ENCODE data around the gene ATL2. TPM values are rescaled to one million over a fixed set of nuclear protein-coding genes. Genes with fewer than 3 reads are reported as not detected.

ATL2 gene
- total and polyA plus RNA-seq, 2 of the 8 experiments (the other 6 are each of a cell fraction or from before 2014, with no cell fraction given), result 38.8 to 84.6 TPM

DNA sequence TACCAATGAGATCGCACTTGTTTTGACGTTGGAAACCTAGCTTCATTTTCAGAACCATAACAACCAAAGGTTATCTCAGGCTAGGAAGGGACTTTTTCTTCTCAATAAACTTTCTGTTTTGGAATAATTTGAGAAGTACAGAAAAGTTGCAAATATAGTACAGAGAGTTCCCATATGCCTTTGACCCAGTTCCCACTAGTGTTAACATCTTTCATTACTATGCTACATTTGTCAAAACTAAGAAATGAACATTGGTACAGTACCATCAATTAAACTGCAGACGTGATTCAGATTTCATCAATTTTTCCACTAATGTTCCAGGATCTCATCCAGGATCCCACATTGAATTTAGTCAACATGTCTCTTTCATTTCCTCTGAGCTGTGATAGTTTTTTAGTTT, 111.6 kb downstream of the ATL2 start:
- POLR2A ChIA-PET (ENCODE audit: partially characterized antibody), result no interaction called here

More for the DNA sequence above, 111.6 kb downstream of the ATL2 start:
- H3K23ac ChIP-seq (ENCODE audit: insufficient read length), result no peak overlapping the region
- no peak overlapping the region for H3K56ac ChIP-seq (replicated peaks; ENCODE audit: insufficient read length, low read depth, low read length)
- no peak for TF ChIP-seq RXRA (IDR thresholded peaks at IDR 0.05; ENCODE audit: insufficient read depth, low read depth, low read length)
- no peak for TF ChIP-seq CREB1 (IDR thresholded peaks at IDR 0.05)
- TF ChIP-seq SP4 (IDR thresholded peaks at IDR 0.05; ENCODE audit: low read length), result no peak
- TF ChIP-seq, protein P1, sequence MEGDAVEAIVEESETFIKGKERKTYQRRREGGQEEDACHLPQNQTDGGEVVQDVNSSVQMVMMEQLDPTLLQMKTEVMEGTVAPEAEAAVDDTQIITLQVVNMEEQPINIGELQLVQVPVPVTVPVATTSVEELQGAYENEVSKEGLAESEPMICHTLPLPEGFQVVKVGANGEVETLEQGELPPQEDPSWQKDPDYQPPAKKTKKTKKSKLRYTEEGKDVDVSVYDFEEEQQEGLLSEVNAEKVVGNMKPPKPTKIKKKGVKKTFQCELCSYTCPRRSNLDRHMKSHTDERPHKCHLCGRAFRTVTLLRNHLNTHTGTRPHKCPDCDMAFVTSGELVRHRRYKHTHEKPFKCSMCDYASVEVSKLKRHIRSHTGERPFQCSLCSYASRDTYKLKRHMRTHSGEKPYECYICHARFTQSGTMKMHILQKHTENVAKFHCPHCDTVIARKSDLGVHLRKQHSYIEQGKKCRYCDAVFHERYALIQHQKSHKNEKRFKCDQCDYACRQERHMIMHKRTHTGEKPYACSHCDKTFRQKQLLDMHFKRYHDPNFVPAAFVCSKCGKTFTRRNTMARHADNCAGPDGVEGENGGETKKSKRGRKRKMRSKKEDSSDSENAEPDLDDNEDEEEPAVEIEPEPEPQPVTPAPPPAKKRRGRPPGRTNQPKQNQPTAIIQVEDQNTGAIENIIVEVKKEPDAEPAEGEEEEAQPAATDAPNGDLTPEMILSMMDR (IDR thresholded peaks at IDR 0.05; ENCODE audit: control extremely low read depth in 1 of 3, insufficient read depth in 1 of 3, low read depth in 1 of 3, low read length in 3 of 3), result no peak
- TF ChIP-seq HDAC2 (IDR thresholded peaks at IDR 0.05; ENCODE audit: borderline replicate concordance in 1 of 2, low read depth in 2 of 2, low read length in 2 of 2), result no peak
- TF ChIP-seq CBX5 (IDR thresholded peaks at IDR 0.05; ENCODE audit: low read depth, low read length), result no peak
- TF ChIP-seq YY1 (IDR thresholded peaks at IDR 0.05; ENCODE audit: low read depth, low read length), result no peak
- TF ChIP-seq GTF2F1 (IDR thresholded peaks at IDR 0.05; ENCODE audit: borderline replicate concordance, low read depth, low read length), result no peak
- no peak for TF ChIP-seq ASH2L (IDR thresholded peaks at IDR 0.05; ENCODE audit: low read length)
- no peak overlapping the region for H2BK5ac ChIP-seq (ENCODE audit: low read depth, low read length)
- CTCF ChIA-PET (ENCODE audit: partially characterized antibody), result interaction anchor here (0.7 to 2.8 kb wide), 5 partner anchors 15 to 258 kb away, joined by 3 to 5 read pairs (median 4); no protein-coding TSS in a partner anchor
- no peaks in the 10 kb centered on the region for H3K9me3 ChIP-seq (ENCODE audit: insufficient read depth in 2 of 2, low read depth in 1 of 2, low read length in 1 of 2)
- H3K14ac ChIP-seq (ENCODE audit: insufficient read length), result no peak overlapping the region
- no peak overlapping the region for H2BK15ac ChIP-seq (ENCODE audit: low read length)
- no peak overlapping the region for H3K4me3 ChIP-seq (ENCODE audit: extremely low read depth in 1 of 4, insufficient read depth in 2 of 4, low read depth in 3 of 4, low read length in 4 of 4)
- H3K36me3 ChIP-seq (ENCODE audit: control insufficient read depth in 2 of 4, insufficient read depth in 4 of 4, low read length in 3 of 4), result no peaks in the 10 kb centered on the region
- H3K27ac ChIP-seq (ENCODE audit: low read depth, low read length), result no peak overlapping the region
- H2BK120ac ChIP-seq (replicated peaks; ENCODE audit: low read depth, low read length), result no peak overlapping the region
- no peaks in the 10 kb centered on the region for H4K20me1 ChIP-seq (replicated peaks in 1 of 2; ENCODE audit: control insufficient read depth in 1 of 2, insufficient read depth in 2 of 2, low read length in 2 of 2)
- no peak overlapping the region for H4K5ac ChIP-seq (ENCODE audit: insufficient read length, low read depth, low read length)
- no peak overlapping the region for H3K18ac ChIP-seq (ENCODE audit: extremely low read depth, low read length)
- DNase-seq (ENCODE audit: low read depth in 1 of 2, low spot score in 2 of 2), result no peak
- H3K79me2 ChIP-seq (ENCODE audit: control insufficient read depth in 1 of 2, insufficient read depth in 2 of 2, low read length in 2 of 2), result no peaks in the 10 kb centered on the region
- H2AK5ac ChIP-seq (ENCODE audit: low read depth, low read length), result no peak overlapping the region
- H3K27me3 ChIP-seq (replicated peaks in 1 of 4; ENCODE audit: control insufficient read depth in 3 of 4, extremely low read depth in 1 of 4, insufficient read depth in 3 of 4, low read length in 3 of 4), result no peaks in the 10 kb centered on the region
- FAIRE-seq, result no peak
- no peaks in the 10 kb centered on the region for H3K23me2 ChIP-seq (ENCODE audit: low read depth, low read length)
- no peak overlapping the region for H3K9ac ChIP-seq (replicated peaks in 1 of 4; ENCODE audit: extremely low read depth in 1 of 4, low read depth in 3 of 4, low read length in 3 of 4)
- no peak overlapping the region for H3K4ac ChIP-seq (replicated peaks; ENCODE audit: insufficient read length, low read depth, low read length)
- no peak overlapping the region for H3K4me2 ChIP-seq (ENCODE audit: insufficient read depth in 1 of 2, low read depth in 2 of 2, low read length in 2 of 2)
- H3K4me1 ChIP-seq (replicated peaks in 1 of 4; ENCODE audit: control insufficient read depth in 3 of 4, insufficient read depth in 4 of 4, low read length in 3 of 4), result peaks cover 0 to 4% (median 0%) of the 10 kb centered on the region in 4 experiments; a peak in 2 of 7 replicates
- H4K8ac ChIP-seq (ENCODE audit: extremely low read depth, insufficient read depth, low read length), result no peak overlapping the region
- 84% methylated on average over 3 of the region's 3 CpGs; no CpG with 5 or more reads in 1 of the 2 experiments for WGBS, 2 experiments (ENCODE audit: extremely low coverage in 1 of 2, insufficient coverage in 1 of 2, insufficient read length in 1 of 2, insufficient replicate concordance in 2 of 2, low coverage in 1 of 2, low lambda C conversion rate in 2 of 2, missing lambda C conversion rate in 1 of 2)
- H2BK12ac ChIP-seq (ENCODE audit: low read depth, low read length), result no peak overlapping the region
- H2BK20ac ChIP-seq (ENCODE audit: low read length), result no peak overlapping the region
- H2AFZ ChIP-seq (ENCODE audit: low read length), result no peak overlapping the region
- no peaks in the 10 kb centered on the region for H3K79me1 ChIP-seq (ENCODE audit: low read depth, low read length)
- H4K91ac ChIP-seq (replicated peaks; ENCODE audit: insufficient read length, low read length), result no peak overlapping the region

Measured in H1 (cell line).